Retinal pigment epithelial cell (primary cell): Measurements from ENCODE around the gene NXPH3.

Experiments used
- DNase-seq: peaks from one replicate; pipeline ENCODE4 v3.0.0-alpha.2; 2010; ENCODE audit warnings: low read depth
- H3K4me3 ChIP-seq: 2 replicates; pipeline ENCODE4 v1.5.1; 2011; ENCODE audit warnings: mild to moderate bottlenecking, low read length, control low read depth, moderate library complexity
- CTCF ChIP-seq: conservative IDR thresholded peaks from 2 replicates; pipeline ENCODE4 v1.5.1; 2011; ENCODE audit warnings: low read depth, low read length, control low read depth, inconsistent platforms

NXPH3 gene

GRCh38 chr17:49575679-49576087 lies at the start of gene NXPH3:
Gene NXPH3 (plus strand): TSS chr17:49575871. CDS start chr17:49576220, 349 bp downstream.
- peak within 1 kb of the TSS; percentile 44 for H3K4me3 ChIP-seq

DNA sequence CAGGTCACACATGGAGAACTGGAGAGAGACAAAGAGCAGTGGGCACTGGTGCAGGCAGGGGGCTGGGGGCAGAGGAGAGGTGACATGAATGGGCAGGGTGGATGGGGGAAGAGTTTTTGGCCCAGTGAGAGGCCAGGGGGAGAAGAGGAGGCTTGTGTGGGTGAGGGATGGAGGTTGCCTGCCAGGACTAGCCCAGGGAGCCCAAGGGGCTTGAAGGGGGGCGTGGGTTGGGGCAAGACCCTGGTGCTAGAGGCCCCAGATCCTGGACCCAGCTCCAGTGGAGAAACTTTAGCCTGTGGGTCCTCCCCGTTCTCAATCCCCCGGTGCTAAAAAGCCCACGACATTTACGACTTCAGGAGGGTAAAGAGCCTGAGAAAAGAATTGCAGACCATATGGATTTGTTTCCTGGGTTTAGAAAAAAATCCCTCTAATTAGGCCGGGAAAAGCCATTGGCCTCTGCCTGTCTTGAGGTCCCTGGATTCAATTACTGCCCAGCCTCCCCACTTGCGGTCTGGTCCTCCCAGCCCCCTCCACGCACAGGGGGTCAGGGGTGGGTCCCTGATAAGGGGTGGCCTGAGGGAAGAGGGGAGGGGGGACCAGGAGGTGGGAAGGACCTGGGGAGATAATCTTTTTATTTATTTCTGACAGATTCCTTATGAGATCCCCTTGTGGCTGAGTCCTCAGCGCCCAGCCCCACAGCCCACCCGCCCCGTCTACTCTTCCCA lies 47.6 kb upstream of the NXPH3 start:
- DNase-seq = no peak
- no peak overlapping the region for H3K4me3 ChIP-seq
- no peak for TF ChIP-seq CTCF

More at GRCh38 chr17:49575679-49576087, at the start of gene NXPH3:
- peak; percentile 31 for TF ChIP-seq CTCF
- no peak for DNase-seq

- no peak overlapping the region for H3K4me3 ChIP-seq
- TF ChIP-seq CTCF = no peak
Measured at GRCh38 chr17:49528966-49529365, 46.7 kb upstream of the NXPH3 start.

GRCh38 chr17:49530118-49530517 lies 45.6 kb upstream of the NXPH3 start:
- no peak for DNase-seq
- H3K4me3 ChIP-seq = no peak overlapping the region
- TF ChIP-seq CTCF = no peak

More at GRCh38 chr17:49528966-49529365, 46.7 kb upstream of the NXPH3 start:
- no peak for DNase-seq

GRCh38 chr17:49543860-49544259 lies 31.8 kb upstream of the NXPH3 start:
- TF ChIP-seq CTCF = no peak
- no peak for DNase-seq
- no peak overlapping the region for H3K4me3 ChIP-seq

DNA sequence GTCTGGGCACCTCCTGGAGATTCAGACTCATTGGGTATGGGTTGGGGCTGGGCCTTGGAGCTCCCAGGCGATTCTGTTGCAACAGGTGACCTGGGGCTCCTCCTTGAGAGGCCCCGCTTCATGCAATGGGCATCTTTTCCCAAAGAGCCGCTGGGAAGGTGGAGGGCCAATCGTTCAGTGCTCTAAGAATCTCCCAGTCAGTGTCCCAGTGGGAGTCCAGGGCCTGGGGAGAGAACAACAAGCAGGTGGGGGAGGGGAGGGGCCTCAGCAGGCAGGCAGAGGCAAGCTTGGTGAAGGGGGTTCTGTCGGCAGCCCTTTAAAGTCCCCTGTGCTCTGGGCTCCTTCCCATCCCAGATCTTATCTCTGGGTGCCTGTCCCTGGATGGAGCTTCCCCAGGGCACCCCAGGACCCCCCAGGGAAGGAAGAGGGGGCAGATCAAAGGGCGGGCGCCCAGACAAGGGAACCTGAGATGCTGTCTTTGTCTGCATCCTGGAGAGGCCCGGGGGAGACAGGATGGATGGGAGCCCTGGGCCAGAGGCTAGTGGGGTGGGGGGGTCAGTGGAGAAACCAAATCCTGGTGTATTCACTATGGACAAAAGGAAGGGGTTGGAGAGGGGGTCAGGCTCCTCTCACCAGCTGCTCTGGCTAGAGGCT lies 30.5 kb upstream of the NXPH3 start:
- no peak for DNase-seq
- no peak for TF ChIP-seq CTCF
- H3K4me3 ChIP-seq = no peak overlapping the region
